Measurements from ENCODE around the gene RETREG3. TPM values are rescaled to one million over a fixed set of nuclear protein-coding genes. Genes with fewer than 3 reads are reported as not detected.

RETREG3 gene
- total RNA-seq, 3 donors from 2014 or later = 56.4 to 72.2 (median 67.1) TPM

- H3K9me3 ChIP-seq = no peaks in the 10 kb centered on the region
- DNase-seq (no peak), ATAC-seq (no peak)
- H3K4me1 ChIP-seq (ENCODE audit: low read depth) = peaks cover 13% of the 10 kb centered on the region
- no peak overlapping the region for H3K4me3 ChIP-seq
- H3K36me3 ChIP-seq (ENCODE audit: low read depth) = peaks cover 4% of the 10 kb centered on the region
- intact Hi-C loops (cut with DNase I, micrococcal nuclease) = no loop called here
- TF ChIP-seq, protein P1, sequence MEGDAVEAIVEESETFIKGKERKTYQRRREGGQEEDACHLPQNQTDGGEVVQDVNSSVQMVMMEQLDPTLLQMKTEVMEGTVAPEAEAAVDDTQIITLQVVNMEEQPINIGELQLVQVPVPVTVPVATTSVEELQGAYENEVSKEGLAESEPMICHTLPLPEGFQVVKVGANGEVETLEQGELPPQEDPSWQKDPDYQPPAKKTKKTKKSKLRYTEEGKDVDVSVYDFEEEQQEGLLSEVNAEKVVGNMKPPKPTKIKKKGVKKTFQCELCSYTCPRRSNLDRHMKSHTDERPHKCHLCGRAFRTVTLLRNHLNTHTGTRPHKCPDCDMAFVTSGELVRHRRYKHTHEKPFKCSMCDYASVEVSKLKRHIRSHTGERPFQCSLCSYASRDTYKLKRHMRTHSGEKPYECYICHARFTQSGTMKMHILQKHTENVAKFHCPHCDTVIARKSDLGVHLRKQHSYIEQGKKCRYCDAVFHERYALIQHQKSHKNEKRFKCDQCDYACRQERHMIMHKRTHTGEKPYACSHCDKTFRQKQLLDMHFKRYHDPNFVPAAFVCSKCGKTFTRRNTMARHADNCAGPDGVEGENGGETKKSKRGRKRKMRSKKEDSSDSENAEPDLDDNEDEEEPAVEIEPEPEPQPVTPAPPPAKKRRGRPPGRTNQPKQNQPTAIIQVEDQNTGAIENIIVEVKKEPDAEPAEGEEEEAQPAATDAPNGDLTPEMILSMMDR (IDR thresholded peaks at IDR 0.05) = no peak
Observed at GRCh38 chr17:42607769-42608168, 1.4 kb downstream of the RETREG3 start.

GRCh38 chr17:42603318-42603717, 5.9 kb downstream of the RETREG3 start:
- intact Hi-C loops (cut with DNase I, micrococcal nuclease) = no loop called here
- no peaks in the 10 kb centered on the region for H3K36me3 ChIP-seq (ENCODE audit: low read depth)
- ATAC-seq (no peak), DNase-seq (no peak)
- H3K9me3 ChIP-seq = no peaks in the 10 kb centered on the region
- peaks cover 9% of the 10 kb centered on the region for H3K4me1 ChIP-seq (ENCODE audit: low read depth)
- no peak overlapping the region for H3K4me3 ChIP-seq
- TF ChIP-seq, protein P1 (IDR thresholded peaks at IDR 0.05) = no peak

DNA sequence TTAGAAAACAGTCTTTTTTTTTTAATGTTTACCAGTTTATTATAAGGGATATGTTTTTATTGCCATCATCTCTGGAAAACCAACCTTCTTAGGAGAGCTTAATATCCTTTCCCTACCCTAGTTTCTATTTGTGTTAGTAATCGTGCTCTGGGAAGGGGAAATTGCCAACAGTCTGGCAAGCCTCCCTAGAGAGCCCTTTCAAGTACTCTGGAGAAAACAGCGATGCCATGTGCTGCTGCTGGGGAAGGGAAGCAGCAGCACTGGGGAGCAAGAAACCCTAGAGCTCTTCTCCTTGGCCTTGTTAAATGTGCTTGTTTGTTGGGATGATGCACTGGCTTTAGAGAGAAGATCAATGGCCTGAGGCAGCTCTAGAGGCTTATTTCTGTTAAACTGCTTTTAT, 10.3 kb downstream of the RETREG3 start:
- intact Hi-C loops (cut with DNase I, micrococcal nuclease) = no loop called here
- TF ChIP-seq, protein P1 (IDR thresholded peaks at IDR 0.05) = no peak
- Histone ChIP-seq H3K36me3 (ENCODE audit: low read depth) (no peaks in the 10 kb centered on the region), H3K4me1 (ENCODE audit: low read depth) (no peaks in the 10 kb centered on the region), H3K4me3 (no peak overlapping the region), H3K9me3 (no peaks in the 10 kb centered on the region)
- ATAC-seq (no peak), DNase-seq (no peak)

- no peaks in the 10 kb centered on the region for H3K9me3 ChIP-seq
- TF ChIP-seq, protein P1 (IDR thresholded peaks at IDR 0.05) = no peak
- intact Hi-C loops (cut with DNase I, micrococcal nuclease) = no loop called here
- H3K4me1 ChIP-seq (ENCODE audit: low read depth) = no peaks in the 10 kb centered on the region
- no peaks in the 10 kb centered on the region for H3K36me3 ChIP-seq (ENCODE audit: low read depth)
- no peak for ATAC-seq
- DNase-seq = no peak
- no peak overlapping the region for H3K4me3 ChIP-seq
Observed at GRCh38 chr17:42596386-42596785, 12.8 kb downstream of the RETREG3 start.

DNA sequence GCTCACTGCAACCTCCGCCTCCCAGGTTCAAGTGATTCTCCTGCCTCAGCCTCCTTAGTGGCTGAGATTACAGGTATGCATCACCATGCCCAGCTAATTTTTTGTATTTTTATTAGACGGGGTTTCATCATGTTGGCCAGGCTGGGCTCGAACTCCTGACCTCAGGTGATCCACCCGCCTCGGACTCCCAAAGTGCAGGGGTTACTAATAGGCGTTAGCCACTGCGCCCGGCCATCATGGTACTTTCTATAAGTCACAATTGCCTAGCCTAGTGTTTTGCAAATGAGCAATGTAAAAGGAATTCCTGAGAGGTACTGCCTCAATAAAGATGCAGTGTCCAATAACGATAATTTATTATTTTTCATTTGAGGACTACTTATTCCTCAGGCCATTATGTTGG, 17.8 kb downstream of the RETREG3 start:
- intact Hi-C loops (cut with DNase I, micrococcal nuclease) = no loop called here
- DNase-seq (no peak), ATAC-seq (no peak)
- H3K4me3 ChIP-seq = no peak overlapping the region
- H3K36me3 ChIP-seq (ENCODE audit: low read depth) = no peaks in the 10 kb centered on the region
- peaks cover 2% of the 10 kb centered on the region for H3K4me1 ChIP-seq (ENCODE audit: low read depth)
- no peaks in the 10 kb centered on the region for H3K9me3 ChIP-seq
- TF ChIP-seq, protein P1 (IDR thresholded peaks at IDR 0.05) = no peak

- intact Hi-C loops (cut with DNase I, micrococcal nuclease) = no loop called here
- no peaks in the 10 kb centered on the region for H3K36me3 ChIP-seq (ENCODE audit: low read depth)
- ATAC-seq = no peak
Observed at GRCh38 chr17:42590886-42591285, 18.3 kb downstream of the RETREG3 start.

More at GRCh38 chr17:42590886-42591285, 18.3 kb downstream of the RETREG3 start:
- Histone ChIP-seq H3K4me1 (ENCODE audit: low read depth) (peaks cover 2% of the 10 kb centered on the region), H3K9me3 (no peaks in the 10 kb centered on the region), H3K4me3 (no peak overlapping the region)
- TF ChIP-seq, protein P1 (IDR thresholded peaks at IDR 0.05) = no peak
- DNase-seq = no peak
